Activated CD4-positive, CD25-positive, alpha-beta regulatory T cell (primary cell): ENCODE measurements around the gene PROX2.

Experiments used
- DNase-seq, 4 experiments: peaks; one replicate each; lab custom pipeline; 2025; lab: John Stamatoyannopoulos, UW

The PROX2 gene

GRCh38 chr14:74909501-74909900 lies 33.6 kb upstream of the PROX2 start:
- no peak for DNase-seq

- no peak for DNase-seq
Measured at GRCh38 chr14:74908861-74909341, 33.0 kb upstream of the PROX2 start.

GRCh38 chr14:74907744-74908143 lies 31.8 kb upstream of the PROX2 start:
- DNase-seq = no peak

GRCh38 chr14:74906925-74907521 lies 31.1 kb upstream of the PROX2 start:
- DNase-seq = no peak

GRCh38 chr14:74905595-74906142 lies 29.7 kb upstream of the PROX2 start:
- DNase-seq = peak; percentile 62 to 79 (median 68)

GRCh38 chr14:74904635-74905503 lies 28.9 kb upstream of the PROX2 start:
- no peak for DNase-seq

- no peak for DNase-seq
Measured at GRCh38 chr14:74902941-74903705, 27.2 kb upstream of the PROX2 start.

- DNase-seq = no peak
Measured at GRCh38 chr14:74898694-74899093, 22.7 kb upstream of the PROX2 start.

GRCh38 chr14:74898083-74898482 lies 22.1 kb upstream of the PROX2 start:
- DNase-seq = no peak

GRCh38 chr14:74897642-74898041 lies 21.7 kb upstream of the PROX2 start:
- no peak for DNase-seq

- no peak for DNase-seq
Measured at GRCh38 chr14:74896400-74896799, 20.5 kb upstream of the PROX2 start.

- no peak for DNase-seq
Measured at GRCh38 chr14:74893614-74894091, 17.7 kb upstream of the PROX2 start.

- DNase-seq = no peak
Measured at GRCh38 chr14:74892745-74893144, 16.8 kb upstream of the PROX2 start.

GRCh38 chr14:74891870-74892269 lies 15.9 kb upstream of the PROX2 start:
- no peak for DNase-seq

- no peak for DNase-seq
Measured at GRCh38 chr14:74890262-74890661, 14.3 kb upstream of the PROX2 start.

- no peak for DNase-seq
Measured at GRCh38 chr14:74888164-74889158, 12.5 kb upstream of the PROX2 start.

- DNase-seq = no peak
Measured at GRCh38 chr14:74886001-74886400, 10.1 kb upstream of the PROX2 start.

GRCh38 chr14:74882103-74882920 lies 6.4 kb upstream of the PROX2 start:
- peak in 3 of 4 experiments; percentile 27 to 38 (median 29) for DNase-seq

- peak; percentile 65 to 76 (median 70) for DNase-seq
Measured at GRCh38 chr14:74881431-74882102, 5.6 kb upstream of the PROX2 start, which contains the start of gene DLST. Gene DLST, plus strand, starts transcription at chr14:74881916. Its CDS starts 38 bp downstream, at chr14:74881954.
